ENCODE results near the gene SNAI3.

Gene SNAI3

DNA sequence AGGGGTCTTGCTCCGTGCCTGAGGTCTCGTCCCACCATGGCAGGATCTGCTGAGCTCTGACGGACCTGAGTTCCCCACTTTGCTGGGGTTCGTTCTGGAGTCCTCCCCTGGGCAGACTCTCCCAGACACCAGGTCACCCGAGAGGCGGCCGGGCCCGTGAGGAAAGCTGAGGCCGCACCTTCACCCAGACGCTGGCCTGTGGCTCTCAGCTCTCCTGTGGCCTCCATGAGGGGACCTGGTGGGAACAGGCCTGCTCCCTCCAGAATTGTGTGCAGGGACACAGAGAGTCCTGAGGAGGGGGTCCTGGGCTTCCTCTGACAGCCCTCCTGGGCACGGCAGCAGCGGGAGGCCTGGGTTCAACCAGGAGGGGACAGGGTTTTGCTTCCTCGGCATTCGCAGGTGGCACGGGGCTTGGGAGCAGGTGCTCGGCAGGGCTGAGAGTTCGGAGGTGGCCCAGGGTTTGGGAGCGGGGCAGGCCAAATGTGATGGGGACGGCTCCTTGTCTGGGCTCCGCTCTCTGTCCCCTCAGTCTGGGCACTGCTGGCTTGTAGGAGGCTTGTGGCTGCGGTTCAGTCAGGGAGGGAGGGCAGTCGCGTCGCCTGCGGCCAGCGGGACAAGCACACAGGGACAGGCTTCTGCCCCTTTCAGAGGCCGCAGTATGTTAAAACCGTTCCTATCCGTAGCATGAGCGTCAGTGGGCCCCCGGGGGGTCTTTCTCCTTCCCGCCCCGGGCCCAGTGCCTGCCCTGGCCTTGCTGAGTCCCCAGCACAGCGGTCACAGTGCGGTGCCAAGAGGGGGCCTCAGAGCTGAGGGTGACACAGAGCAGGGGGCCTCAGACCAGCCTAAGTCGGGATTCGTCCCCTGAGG, 8.1 kb upstream of the SNAI3 start:
- peaks cover 0 to 37% of the 10 kb centered on the region in 2 donors for H3K27me3 ChIP-seq
- DNase-seq, result no peak
- no peak overlapping the region for H3K4me3 ChIP-seq
- peaks cover 14 to 40% (median 31%) of the 10 kb centered on the region in 3 donors for H3K36me3 ChIP-seq
- H3K4me1 ChIP-seq, result no peaks in the 10 kb centered on the region
- TF ChIP-seq, protein P1, sequence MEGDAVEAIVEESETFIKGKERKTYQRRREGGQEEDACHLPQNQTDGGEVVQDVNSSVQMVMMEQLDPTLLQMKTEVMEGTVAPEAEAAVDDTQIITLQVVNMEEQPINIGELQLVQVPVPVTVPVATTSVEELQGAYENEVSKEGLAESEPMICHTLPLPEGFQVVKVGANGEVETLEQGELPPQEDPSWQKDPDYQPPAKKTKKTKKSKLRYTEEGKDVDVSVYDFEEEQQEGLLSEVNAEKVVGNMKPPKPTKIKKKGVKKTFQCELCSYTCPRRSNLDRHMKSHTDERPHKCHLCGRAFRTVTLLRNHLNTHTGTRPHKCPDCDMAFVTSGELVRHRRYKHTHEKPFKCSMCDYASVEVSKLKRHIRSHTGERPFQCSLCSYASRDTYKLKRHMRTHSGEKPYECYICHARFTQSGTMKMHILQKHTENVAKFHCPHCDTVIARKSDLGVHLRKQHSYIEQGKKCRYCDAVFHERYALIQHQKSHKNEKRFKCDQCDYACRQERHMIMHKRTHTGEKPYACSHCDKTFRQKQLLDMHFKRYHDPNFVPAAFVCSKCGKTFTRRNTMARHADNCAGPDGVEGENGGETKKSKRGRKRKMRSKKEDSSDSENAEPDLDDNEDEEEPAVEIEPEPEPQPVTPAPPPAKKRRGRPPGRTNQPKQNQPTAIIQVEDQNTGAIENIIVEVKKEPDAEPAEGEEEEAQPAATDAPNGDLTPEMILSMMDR (IDR thresholded peaks at IDR 0.05), result no peak
- H3K9me3 ChIP-seq, result no peaks in the 10 kb centered on the region
- no peak overlapping the region for H3K27ac ChIP-seq
- intact Hi-C loops (cut with DNase I; ENCODE audit: low total_unique reads), result no loop called here

DNA sequence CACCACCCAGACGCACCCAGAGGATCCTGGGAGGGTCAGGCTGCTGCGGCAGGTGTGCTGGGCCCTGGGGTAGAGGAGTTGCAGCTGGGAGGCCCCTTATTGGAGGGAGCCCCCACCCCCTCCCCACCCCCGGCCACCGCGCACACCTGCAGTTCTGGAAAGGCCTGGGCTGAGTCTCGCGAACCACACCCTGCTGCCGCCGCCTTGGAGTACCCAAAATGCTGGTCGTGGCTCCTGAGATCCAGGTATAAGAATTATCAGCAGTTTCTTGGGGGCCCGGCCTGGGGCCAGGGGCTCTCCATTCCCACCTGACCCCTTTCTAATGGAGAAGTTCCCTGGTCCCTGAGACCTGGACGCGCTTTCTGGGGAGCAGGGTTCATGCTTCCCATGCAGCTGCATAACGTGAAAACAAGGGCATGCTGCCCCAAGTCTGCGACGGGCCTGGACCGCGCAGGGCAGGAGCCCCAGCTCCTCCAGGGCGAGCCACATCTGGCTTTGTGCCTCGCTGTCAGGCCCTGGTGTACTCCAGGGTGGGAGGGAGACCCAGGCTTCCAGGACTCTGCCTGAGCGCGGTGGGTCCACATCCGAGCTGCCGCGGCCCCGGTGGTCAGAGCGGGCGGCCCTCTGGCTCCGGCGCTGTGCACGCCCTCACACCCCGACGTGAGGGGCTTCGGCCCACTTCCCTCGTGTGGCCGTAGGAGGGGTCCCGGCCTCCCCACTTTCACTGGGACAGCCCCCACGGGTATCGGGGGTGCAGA, 7.3 kb upstream of the SNAI3 start:
- H3K4me3 ChIP-seq, result no peak overlapping the region
- no peak for DNase-seq
- TF ChIP-seq, protein P1 (IDR thresholded peaks at IDR 0.05), result no peak
- H3K9me3 ChIP-seq, result no peaks in the 10 kb centered on the region
- no peaks in the 10 kb centered on the region for H3K4me1 ChIP-seq
- no peak overlapping the region for H3K27ac ChIP-seq
- intact Hi-C loops (cut with DNase I; ENCODE audit: low total_unique reads), result no loop called here
- peaks cover 12 to 31% (median 22%) of the 10 kb centered on the region in 3 donors for H3K36me3 ChIP-seq
- peaks cover 0 to 44% of the 10 kb centered on the region in 2 donors for H3K27me3 ChIP-seq

DNA sequence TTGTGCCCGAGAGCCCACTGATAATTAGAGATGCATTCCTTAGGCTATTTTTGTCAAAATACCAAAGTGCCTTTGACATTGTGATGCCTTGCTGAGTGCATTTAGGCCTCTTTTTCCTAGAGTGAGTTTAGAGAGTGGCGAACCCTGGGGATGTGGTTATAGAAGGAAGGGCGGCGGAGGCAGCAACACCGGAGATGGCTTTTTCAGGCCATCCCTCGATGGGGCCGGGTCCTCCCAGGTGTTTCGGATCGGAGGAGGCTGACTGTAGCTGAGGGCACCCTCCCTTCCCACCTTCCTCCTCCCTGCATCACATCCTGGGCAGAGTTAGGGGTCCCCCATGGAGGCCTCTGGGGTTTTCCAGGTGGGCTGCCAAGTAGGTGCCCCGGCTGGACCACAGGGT, 6.6 kb upstream of the SNAI3 start:
- Histone ChIP-seq H3K27me3 (peaks cover 0 to 52% of the 10 kb centered on the region in 2 donors), H3K9me3 (no peaks in the 10 kb centered on the region), H3K27ac (no peak overlapping the region), H3K36me3 (peaks cover 6 to 24% (median 15%) of the 10 kb centered on the region in 3 donors), H3K4me1 (no peaks in the 10 kb centered on the region), H3K4me3 (no peak overlapping the region)
- DNase-seq, result no peak
- intact Hi-C loops (cut with DNase I; ENCODE audit: low total_unique reads), result no loop called here
- TF ChIP-seq, protein P1 (IDR thresholded peaks at IDR 0.05), result no peak

DNA sequence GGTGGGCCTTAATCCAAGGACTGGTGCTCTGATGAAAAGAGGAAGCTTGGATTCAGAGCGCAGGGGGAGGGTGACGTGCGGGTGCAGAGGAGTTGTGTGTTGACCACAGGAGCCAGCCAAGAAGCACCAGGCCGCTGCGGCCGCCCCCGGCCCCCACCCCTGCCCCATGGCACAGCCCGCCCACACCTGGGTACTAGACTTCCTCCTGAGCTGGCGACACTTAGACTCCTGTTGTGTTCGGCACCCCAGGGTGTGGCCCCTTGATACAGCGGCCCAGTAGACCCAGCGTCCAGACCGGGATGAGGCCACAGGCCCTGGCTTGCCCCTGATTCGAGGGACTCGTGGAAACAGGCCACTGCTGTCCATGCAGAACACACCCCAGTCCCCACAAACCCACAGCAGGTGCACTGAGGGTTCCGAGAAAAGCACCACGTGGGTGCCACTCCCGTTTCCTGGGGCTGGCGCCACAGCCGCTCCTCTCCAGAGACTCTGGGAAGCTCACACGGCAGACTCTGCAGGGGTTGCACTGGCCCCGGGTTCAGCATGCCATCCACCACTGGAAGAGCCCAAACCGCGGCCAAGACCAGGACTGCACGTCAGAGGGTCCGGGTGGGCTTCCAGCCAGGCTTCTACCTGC, 5.7 kb upstream of the SNAI3 start:
- peaks cover 0 to 60% of the 10 kb centered on the region in 2 donors for H3K27me3 ChIP-seq
- DNase-seq, result peak in 1 of 2 donors; percentile 49
- peaks cover 2 to 15% (median 7%) of the 10 kb centered on the region in 3 donors for H3K36me3 ChIP-seq
- H3K27ac ChIP-seq, result no peak overlapping the region
- H3K4me3 ChIP-seq, result no peak overlapping the region
- TF ChIP-seq, protein P1 (IDR thresholded peaks at IDR 0.05), result no peak
- H3K4me1 ChIP-seq, result peaks cover 0 to 3% (median under 1%) of the 10 kb centered on the region in 4 donors
- intact Hi-C loops (cut with DNase I; ENCODE audit: low total_unique reads), result no loop called here
- H3K9me3 ChIP-seq, result no peaks in the 10 kb centered on the region

DNA sequence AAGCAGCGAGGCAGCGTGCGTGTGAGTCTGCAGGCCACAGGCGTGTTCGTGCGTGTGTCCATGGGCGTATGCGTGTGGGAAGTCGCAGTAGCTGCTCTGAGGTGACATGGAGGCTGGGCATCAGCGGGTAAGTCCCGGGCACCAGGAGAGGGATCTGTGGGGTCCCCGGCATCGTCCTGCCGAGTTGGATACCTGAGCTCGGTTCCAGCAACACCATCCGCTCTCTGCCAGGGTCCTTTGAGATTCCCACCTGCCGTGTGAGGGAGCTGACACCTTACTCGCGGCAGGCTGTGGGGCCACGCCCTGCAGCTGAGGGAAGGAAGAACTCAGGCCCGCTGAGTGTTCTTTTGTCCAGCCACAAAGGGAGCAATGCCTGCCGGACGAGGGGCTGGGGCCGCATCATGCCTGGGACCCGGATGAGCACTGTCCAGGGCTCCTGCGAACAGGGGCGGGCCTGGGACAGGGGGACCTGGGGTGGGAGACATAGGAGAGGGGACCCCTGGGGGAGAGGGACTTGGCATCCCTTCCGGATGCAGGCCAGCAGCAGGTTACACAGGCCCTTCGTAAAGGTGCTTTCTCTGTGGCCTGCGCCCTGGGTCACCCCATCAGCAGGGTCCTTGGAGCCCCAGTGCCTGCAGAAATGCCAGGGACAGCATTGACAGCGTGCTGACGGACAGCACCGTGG, 5.0 kb upstream of the SNAI3 start:
- H3K4me3 ChIP-seq, result no peak overlapping the region
- no peak for DNase-seq
- TF ChIP-seq, protein P1 (IDR thresholded peaks at IDR 0.05), result no peak
- no peaks in the 10 kb centered on the region for H3K9me3 ChIP-seq
- H3K27ac ChIP-seq, result no peak overlapping the region
- peaks cover 0 to 67% of the 10 kb centered on the region in 2 donors for H3K27me3 ChIP-seq
- peaks cover 0 to 11% (median 7%) of the 10 kb centered on the region in 4 donors for H3K4me1 ChIP-seq
- intact Hi-C loops (cut with DNase I; ENCODE audit: low total_unique reads), result no loop called here
- peaks cover 0 to 8% (median 0%) of the 10 kb centered on the region in 3 donors for H3K36me3 ChIP-seq

Measured in tibial artery (tissue), 4 donors.